OCI-LY1 (cell line): ENCODE measurements around the gene ITGA4.

Experiments used
- CTCF ChIP-seq: fragments of 200-600 bp; sonication (generic), shearing (Covaris generic); IDR thresholded peaks from 2 replicates; pipeline ENCODE4 v1.5.1; 2017; ENCODE audit warnings: mild to moderate bottlenecking, antibody characterized with exemption, low read length, moderate library complexity, mixed read lengths
- EZH2 ChIP-seq: fragments of 200-600 bp; sonication (generic), shearing (Covaris generic); IDR thresholded peaks from 2 replicates; pipeline ENCODE4 v1.8.0; 2017; ENCODE audit warnings: borderline replicate concordance, mixed run types, mild to moderate bottlenecking, antibody characterized with exemption, low read length, moderate library complexity, mixed read lengths

- no peak for TF ChIP-seq CTCF
- TF ChIP-seq EZH2: no peak
Measured at GRCh38 chr2:181528441-181528840, 71.3 kb downstream of the ITGA4 start.
